SK-N-SH (cell line): Measurements from ENCODE around the gene ANAPC4. TPM values are rescaled to one million over a fixed set of nuclear protein-coding genes. Genes with fewer than 3 reads are reported as not detected.

Source experiments
- EP300 ChIP-seq, 2 experiments: IDR thresholded peaks; 2 replicates each; pipeline versions ENCODE4 v1.4.0 to v1.6.1; 2012; ENCODE audit warnings: borderline replicate concordance in 1 of 2, low read depth in 1 of 2, low read length in 1 of 2
- TCF12 ChIP-seq: IDR thresholded peaks from 2 replicates; pipeline ENCODE4 v1.4.0; 2012
- USF2 ChIP-seq: fragments of 150-350 bp; IDR thresholded peaks from 2 replicates; pipeline ENCODE4 v1.6.1; 2017; ENCODE audit warnings: antibody characterized with exemption, low read length, low read depth, borderline replicate concordance
- polyA plus RNA-seq, 3 experiments: library from polyadenylated mRNA; depleted of rRNA; stranded (reverse); fragments of >200 nt; gene quantifications; 2 replicates each; pipeline ENCODE4 v1.2.3, GENCODE V29; 2012

Gene ANAPC4
- polyA plus RNA-seq, 1 of the 3 experiments (the other 2 are of a cell fraction): 7.7 TPM

GRCh38 chr4:25467843-25468242, 90.8 kb downstream of the ANAPC4 start (continued):
- no peak for TF ChIP-seq TCF12
- TF ChIP-seq EP300 (IDR thresholded peaks at IDR 0.05; ENCODE audit: borderline replicate concordance in 1 of 2, low read depth in 1 of 2, low read length in 1 of 2): no peak
- TF ChIP-seq USF2: no peak

Other genes starting within 250 kb of the ANAPC4 start
- gene SEPSECS, start 216.8 kb upstream of the ANAPC4 start, polyA plus RNA-seq (2012; rRNA removed): 2.0 and 2.7 TPM in 2 replicates
- gene PI4K2B, start 143.2 kb upstream of the ANAPC4 start, polyA plus RNA-seq (2012; rRNA removed): 3.1 and 3.7 TPM in 2 replicates
- gene ZCCHC4, start 64.5 kb upstream of the ANAPC4 start, polyA plus RNA-seq (2012; rRNA removed): 4.8 and 7.5 TPM in 2 replicates